HFFc6 (cell line): ENCODE measurements around the gene NRF1. TPM values are rescaled to one million over a fixed set of nuclear protein-coding genes. Genes with fewer than 3 reads are reported as not detected.
A peak's percentile ranks its signal among the peaks of the same experiment; 100 is the strongest.

Experiments
- DNase-seq: peaks from one replicate; pipeline ENCODE4 v3.0.0-alpha.2; 2018
- H3K27ac Mint-ChIP-seq: 2 replicates; pipeline ENCODE4 v1.8.0; 2020; ENCODE audit warnings: mild to moderate bottlenecking, mixed read lengths
- H3K27me3 Mint-ChIP-seq: 2 replicates; pipeline ENCODE4 v1.8.0; 2021; ENCODE audit warnings: mild to moderate bottlenecking, moderate library complexity, mixed read lengths; ENCODE audit not compliant: insufficient read depth
- H3K36me3 Mint-ChIP-seq: 2 replicates; pipeline ENCODE4 v1.8.0; 2021; ENCODE audit warnings: low read depth, mixed read lengths
- H3K4me1 Mint-ChIP-seq: 2 replicates; pipeline ENCODE4 v1.8.0; 2020; ENCODE audit warnings: low read depth, mixed read lengths
- H3K4me3 Mint-ChIP-seq: 2 replicates; pipeline ENCODE4 v1.8.0; 2020; ENCODE audit warnings: mild to moderate bottlenecking, moderate library complexity, mixed read lengths
- H3K9me3 Mint-ChIP-seq: 2 replicates; pipeline ENCODE4 v1.8.0; 2020; ENCODE audit warnings: mild to moderate bottlenecking, mixed read lengths
- total RNA-seq, 6 experiments: library from RNA; stranded (reverse); fragmentation: NEBNext Ultra II Directional; extraction: Animal tissue kit (Norgen Biotek cat#: 25700); gene quantifications; 2 replicates in 1 of 6; 3 replicates in 5 of 6; pipeline ENCODE4 v1.2.3, GENCODE V29; 2021
- TF ChIP-seq, protein P1 (sequence below): fragments of 200-600 bp; sonication (generic); IDR thresholded peaks from 2 replicates; pipeline ENCODE4 v1.5.0; 2021; ENCODE audit warnings: antibody characterized with exemption, mild to moderate bottlenecking

The NRF1 gene
- total RNA-seq, 6 experiments from 2014 or later: 8.8 to 11.8 (median 10.4) TPM

DNA sequence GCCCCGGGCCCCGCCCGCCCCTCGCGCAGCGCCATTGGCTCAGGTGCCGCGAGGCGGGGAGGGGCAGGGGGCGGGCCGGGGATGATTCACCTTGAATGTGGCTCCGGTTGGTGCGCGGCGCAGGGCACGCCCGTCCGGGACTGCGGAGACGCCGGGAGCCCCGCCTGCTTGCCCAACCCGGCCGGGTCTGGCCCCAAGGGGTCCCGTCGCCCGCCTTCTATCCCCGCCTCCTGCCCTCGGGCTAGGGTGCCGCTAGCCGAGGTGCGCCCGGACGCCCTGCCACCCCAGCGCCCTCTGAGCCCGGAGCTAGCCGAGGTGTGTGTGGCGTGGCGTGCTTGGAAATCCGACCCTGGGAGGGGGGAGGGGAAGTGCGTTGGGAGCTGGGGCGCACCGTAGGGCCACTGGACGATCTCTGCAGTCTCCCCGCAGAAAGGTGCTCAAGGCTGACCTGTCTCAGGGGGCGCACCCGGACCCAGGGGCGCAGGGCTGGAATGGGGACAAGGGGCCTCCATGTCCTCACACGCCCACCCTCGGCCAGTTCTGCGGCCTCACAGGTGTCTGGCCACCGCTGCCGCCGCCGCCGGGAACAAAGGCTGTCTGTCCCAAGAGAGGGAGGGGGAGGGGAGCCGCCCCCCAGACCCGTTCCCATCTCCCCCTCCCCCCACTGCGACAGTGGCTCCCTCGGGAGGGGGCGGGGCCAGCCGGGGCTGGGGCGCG, 168.9 kb downstream of the NRF1 start:
- no peak overlapping the region for H3K27ac Mint-ChIP-seq
- TF ChIP-seq, protein P1, sequence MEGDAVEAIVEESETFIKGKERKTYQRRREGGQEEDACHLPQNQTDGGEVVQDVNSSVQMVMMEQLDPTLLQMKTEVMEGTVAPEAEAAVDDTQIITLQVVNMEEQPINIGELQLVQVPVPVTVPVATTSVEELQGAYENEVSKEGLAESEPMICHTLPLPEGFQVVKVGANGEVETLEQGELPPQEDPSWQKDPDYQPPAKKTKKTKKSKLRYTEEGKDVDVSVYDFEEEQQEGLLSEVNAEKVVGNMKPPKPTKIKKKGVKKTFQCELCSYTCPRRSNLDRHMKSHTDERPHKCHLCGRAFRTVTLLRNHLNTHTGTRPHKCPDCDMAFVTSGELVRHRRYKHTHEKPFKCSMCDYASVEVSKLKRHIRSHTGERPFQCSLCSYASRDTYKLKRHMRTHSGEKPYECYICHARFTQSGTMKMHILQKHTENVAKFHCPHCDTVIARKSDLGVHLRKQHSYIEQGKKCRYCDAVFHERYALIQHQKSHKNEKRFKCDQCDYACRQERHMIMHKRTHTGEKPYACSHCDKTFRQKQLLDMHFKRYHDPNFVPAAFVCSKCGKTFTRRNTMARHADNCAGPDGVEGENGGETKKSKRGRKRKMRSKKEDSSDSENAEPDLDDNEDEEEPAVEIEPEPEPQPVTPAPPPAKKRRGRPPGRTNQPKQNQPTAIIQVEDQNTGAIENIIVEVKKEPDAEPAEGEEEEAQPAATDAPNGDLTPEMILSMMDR: no peak
- H3K36me3 Mint-ChIP-seq: 0 out of 2 replicates have a peak, but pooled peaks cover 4% of the 10 kb centered on the region
- 0 out of 2 replicates have a peak overlapping the region, but pooled peaks have one; percentile 34 for H3K4me3 Mint-ChIP-seq
- H3K4me1 Mint-ChIP-seq: peaks cover 26% of the 10 kb centered on the region
- no peak for DNase-seq
- peaks cover 46% of the 10 kb centered on the region for H3K27me3 Mint-ChIP-seq
- peaks cover 4% of the 10 kb centered on the region; the same call in 1 of the 2 replicates for H3K9me3 Mint-ChIP-seq

DNA sequence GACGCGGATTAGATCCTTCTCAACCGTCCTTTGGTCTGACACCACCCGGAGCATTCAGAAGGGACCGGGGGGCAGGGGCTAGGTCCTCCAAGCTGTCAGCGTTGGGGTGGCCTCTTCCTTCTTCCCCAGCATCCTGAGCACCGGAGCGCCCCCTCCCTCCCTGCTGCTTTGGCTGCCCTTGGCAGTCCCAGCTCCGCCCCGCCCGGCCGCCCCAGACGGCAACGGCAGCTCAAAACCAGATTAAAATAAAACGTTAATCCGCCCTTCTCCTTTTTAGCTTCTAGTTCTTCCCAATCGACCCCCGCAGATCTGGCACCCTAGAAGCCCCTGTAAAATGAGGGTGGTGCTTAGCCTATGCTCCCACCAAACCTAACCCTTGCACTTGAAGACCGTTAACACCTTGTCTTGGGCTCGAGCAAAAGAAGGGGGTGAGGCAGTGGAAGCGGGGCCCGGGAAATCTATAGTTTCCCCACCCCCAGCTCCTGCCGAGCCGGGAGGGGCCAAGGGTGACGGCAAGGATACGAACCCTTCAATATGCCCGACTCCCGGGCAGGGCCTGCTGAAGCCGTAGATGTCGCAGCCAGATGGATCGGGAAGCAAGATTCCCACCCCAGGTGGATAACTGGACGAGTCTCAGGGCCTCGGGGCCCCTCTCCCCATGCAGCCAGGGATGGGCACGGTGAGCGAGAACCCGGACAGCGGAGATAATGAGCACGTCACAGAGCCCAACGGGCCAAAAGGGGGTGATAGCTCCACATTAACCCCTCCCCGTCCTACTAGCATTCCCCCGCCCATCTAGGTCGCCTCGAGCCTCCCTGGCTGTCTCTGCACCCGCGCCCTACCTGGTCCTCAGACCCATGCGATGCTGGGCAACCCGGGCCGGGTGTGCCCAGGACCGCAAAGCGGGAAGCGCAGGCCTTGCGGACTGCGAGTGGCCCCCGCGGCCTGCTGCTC, 169.7 kb downstream of the NRF1 start:
- Mint-ChIP-seq H3K4me3 (peak overlapping the region; percentile 24; the same call in 1 of the 2 replicates), H3K27me3 (peaks cover 52% of the 10 kb centered on the region), H3K27ac (no peak overlapping the region), H3K4me1 (peaks cover 31% of the 10 kb centered on the region), H3K9me3 (peaks cover 4% of the 10 kb centered on the region; the same call in 1 of the 2 replicates), H3K36me3 (0 out of 2 replicates have a peak, but pooled peaks cover 4% of the 10 kb centered on the region)
- TF ChIP-seq, protein P1: no peak
- DNase-seq: no peak

DNA sequence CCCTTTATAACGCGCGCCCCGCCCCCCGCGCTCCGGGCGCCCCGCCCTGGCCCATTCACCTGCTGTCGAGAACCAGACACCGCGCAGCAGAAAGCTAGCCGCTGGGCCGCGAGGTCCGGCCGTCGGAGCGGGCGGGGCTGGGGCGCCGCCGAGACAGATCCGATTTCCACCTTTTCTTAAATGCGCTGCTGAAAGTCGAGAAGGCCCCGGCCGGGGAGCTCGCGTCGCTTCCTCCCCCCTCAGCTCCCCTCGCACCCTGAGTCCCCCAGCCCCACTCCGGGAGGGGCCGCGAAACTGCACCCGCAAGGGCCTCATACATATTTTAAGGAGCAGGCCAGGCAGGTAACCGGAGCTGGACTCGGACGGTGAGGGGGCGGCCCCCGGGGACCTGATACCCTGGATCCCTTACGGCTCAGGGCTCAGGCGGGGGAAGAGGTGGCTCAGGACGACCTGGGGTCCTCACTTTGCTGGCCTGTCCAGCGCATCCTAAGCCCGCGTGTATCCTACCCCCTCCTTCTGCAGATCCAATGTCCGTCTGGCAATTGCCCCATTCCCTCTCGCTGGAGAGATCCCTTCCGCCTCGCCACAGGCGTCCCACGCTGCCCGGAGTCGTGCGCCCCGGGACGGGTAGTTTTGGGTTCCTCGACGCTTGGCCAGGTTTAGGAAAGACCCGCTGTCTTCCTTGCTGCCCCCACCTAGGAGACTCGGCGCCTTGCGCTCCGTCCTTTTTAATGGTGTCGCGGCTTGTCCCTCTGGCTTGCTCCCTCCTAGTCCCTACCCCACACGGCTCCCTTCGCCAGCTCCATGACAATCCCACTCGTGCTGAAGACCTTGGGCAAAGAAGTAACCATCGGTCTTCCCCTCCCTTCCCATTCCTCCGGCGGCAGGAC, 170.7 kb downstream of the NRF1 start:
- DNase-seq: no peak
- peaks cover 54% of the 10 kb centered on the region for H3K27me3 Mint-ChIP-seq

DNA sequence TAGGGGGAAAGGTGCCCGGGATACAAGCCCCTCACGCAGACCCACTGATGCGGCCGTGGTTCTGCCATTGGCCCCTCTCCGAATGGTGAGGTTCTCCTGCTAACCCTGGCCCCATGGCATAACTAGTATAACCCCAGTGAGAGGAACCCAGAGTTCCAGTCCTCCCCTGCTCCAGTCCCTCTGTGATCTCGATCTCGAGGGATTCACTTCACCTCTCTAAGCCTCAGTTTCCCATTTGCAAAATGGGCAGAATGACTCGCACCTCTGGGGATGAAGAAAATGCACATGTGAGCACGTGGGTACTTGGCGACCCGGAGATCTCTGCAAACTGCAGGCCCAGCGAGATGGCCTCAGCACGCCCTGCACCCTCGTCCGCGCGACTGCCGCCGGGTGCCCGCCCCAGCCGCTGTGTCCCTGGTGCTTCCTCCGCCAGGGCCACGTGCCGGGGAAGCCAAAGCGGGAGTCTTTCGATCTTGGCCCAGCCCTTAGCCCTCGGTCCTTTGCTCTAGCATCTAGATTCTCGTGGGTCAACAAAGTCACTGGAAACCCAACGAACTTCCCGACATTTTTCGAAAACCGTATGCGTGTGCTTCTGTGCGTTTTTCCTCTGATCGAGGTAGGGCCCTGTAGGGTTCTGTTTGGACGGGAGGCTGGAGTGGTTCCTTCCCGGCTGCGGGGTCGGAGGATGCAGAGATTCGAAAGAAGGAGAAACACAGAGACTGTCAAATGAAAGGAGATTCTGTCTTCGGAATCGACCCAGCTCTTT, 171.5 kb downstream of the NRF1 start:
- H3K36me3 Mint-ChIP-seq: 0 out of 2 replicates have a peak, but pooled peaks cover 4% of the 10 kb centered on the region
- TF ChIP-seq, protein P1: no peak
- H3K4me3 Mint-ChIP-seq: peak overlapping the region; percentile 46; the same call in 1 of the 2 replicates
- peaks cover 4% of the 10 kb centered on the region; the same call in 1 of the 2 replicates for H3K9me3 Mint-ChIP-seq
- no peak overlapping the region for H3K27ac Mint-ChIP-seq
- no peak for DNase-seq
- H3K4me1 Mint-ChIP-seq: peaks cover 31% of the 10 kb centered on the region
- peaks cover 58% of the 10 kb centered on the region for H3K27me3 Mint-ChIP-seq

More for the DNA sequence above, 170.7 kb downstream of the NRF1 start:
- Mint-ChIP-seq H3K27ac (no peak overlapping the region), H3K9me3 (peaks cover 4% of the 10 kb centered on the region; the same call in 1 of the 2 replicates), H3K36me3 (0 out of 2 replicates have a peak, but pooled peaks cover 4% of the 10 kb centered on the region), H3K4me3 (no peak overlapping the region), H3K4me1 (peaks cover 31% of the 10 kb centered on the region)
- TF ChIP-seq, protein P1: no peak
